ENCODE results near the gene RFX3. TPM values are rescaled to one million over a fixed set of nuclear protein-coding genes. Genes with fewer than 3 reads are reported as not detected.

RFX3 gene
- total RNA-seq, 2 donors from 2014 or later: 10.9 to 15.5 TPM

DNA sequence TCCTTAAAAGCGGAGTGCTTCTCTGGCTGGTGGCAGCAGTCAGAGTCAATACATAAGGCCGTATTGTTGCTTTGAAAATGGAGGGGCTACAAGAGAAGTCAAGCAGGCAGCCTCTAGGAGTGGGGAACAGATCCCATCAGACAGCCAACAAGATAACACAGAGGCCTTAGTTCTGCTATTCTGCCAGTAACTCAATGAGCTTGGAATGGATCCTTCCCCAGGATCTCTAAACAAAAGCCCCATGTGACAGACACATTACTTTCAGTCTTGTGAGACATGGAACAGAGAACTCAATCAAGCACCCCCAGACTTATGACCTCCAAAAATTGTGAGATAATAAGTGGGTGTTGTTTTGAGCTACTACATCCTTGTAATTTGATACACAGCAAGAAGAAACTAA, 158.6 kb downstream of the RFX3 start:
- Histone ChIP-seq H3K36me3 (no peaks in the 10 kb centered on the region), H3K27me3 (replicated peaks; ENCODE audit: insufficient read depth) (no peaks in the 10 kb centered on the region), H3K9me3 (no peaks in the 10 kb centered on the region), H3K4me3 (no peak overlapping the region), H3K4me1 (replicated peaks) (no peaks in the 10 kb centered on the region), H3K27ac (no peak overlapping the region)
- intact Hi-C loops (cut with DNase I): no loop called here
- WGBS: 97% methylated on average over 2 of the region's 2 CpGs
- TF ChIP-seq POLR2A (IDR thresholded peaks at IDR 0.05) (no peak), POLR2AphosphoS5 (IDR thresholded peaks at IDR 0.05) (no peak)
- TF ChIP-seq, protein P1, sequence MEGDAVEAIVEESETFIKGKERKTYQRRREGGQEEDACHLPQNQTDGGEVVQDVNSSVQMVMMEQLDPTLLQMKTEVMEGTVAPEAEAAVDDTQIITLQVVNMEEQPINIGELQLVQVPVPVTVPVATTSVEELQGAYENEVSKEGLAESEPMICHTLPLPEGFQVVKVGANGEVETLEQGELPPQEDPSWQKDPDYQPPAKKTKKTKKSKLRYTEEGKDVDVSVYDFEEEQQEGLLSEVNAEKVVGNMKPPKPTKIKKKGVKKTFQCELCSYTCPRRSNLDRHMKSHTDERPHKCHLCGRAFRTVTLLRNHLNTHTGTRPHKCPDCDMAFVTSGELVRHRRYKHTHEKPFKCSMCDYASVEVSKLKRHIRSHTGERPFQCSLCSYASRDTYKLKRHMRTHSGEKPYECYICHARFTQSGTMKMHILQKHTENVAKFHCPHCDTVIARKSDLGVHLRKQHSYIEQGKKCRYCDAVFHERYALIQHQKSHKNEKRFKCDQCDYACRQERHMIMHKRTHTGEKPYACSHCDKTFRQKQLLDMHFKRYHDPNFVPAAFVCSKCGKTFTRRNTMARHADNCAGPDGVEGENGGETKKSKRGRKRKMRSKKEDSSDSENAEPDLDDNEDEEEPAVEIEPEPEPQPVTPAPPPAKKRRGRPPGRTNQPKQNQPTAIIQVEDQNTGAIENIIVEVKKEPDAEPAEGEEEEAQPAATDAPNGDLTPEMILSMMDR (IDR thresholded peaks at IDR 0.05): no peak
- DNase-seq (ENCODE audit: low spot score): no peak

DNA sequence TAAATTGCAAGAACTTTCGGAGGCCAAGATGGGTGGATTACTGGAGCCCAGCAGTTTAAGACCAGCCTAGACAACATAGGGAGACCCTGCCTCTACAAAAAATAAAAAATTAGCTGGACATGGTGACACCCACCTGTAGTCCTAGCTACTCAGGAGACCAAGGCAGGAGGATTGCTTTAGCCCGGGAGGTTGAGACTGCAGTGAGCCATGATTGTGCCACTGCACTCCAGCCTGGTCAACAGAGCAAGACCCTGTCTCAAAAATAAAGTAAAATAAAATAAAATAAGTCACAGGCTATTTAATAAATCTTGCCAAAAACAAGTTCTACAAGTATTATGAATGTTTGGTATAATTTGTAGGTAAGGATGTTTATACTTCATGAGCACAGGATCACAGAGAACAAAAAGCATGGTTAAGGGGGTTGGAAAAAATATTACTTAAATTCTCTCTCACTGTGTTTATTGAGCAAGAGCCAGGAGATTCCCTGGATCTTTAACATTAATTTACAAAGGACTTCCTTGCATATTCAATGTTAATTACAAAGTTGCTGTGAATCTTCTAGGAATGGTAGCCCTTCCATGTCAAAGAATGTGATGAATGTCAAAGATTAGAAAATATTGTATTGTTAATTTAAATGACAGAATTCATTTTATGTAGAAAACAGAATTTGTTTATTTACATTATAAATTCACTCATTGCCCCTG, 164.0 kb downstream of the RFX3 start:
- H3K4me1 ChIP-seq (replicated peaks): no peaks in the 10 kb centered on the region
- no peaks in the 10 kb centered on the region for H3K36me3 ChIP-seq
- H3K27ac ChIP-seq: no peak overlapping the region
- no peaks in the 10 kb centered on the region for H3K27me3 ChIP-seq (replicated peaks; ENCODE audit: insufficient read depth)
- TF ChIP-seq POLR2A (IDR thresholded peaks at IDR 0.05): no peak
- no peak for TF ChIP-seq POLR2AphosphoS5 (IDR thresholded peaks at IDR 0.05)
- TF ChIP-seq, protein P1 (IDR thresholded peaks at IDR 0.05): no peak
- no peaks in the 10 kb centered on the region for H3K9me3 ChIP-seq
- intact Hi-C loops (cut with DNase I): no loop called here
- no peak overlapping the region for H3K4me3 ChIP-seq
- WGBS: 95% methylated on average over 2 of the region's 2 CpGs
- DNase-seq (ENCODE audit: low spot score): no peak

DNA sequence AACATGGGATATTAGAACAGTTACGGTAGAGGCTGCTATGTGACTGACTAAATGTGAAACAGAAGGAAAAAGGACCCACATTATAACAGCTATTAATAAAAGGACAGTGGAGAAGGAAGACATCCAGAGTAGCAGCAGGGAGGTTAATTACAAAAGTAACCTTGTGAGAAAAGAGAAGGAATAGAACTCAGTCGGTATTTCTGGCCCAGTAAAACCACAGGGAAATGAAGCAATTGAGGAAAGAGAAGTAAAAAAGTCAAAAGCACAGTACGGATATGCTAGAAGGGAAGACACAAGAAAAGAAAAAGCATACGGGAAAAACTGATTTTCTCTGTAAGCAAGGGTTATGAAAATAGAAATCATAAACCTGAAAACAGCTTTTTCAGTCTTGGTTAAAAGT, 164.7 kb downstream of the RFX3 start:
- TF ChIP-seq POLR2AphosphoS5 (IDR thresholded peaks at IDR 0.05): no peak
- TF ChIP-seq, protein P1 (IDR thresholded peaks at IDR 0.05): no peak
- TF ChIP-seq POLR2A (IDR thresholded peaks at IDR 0.05): no peak
- DNase-seq (ENCODE audit: low spot score): no peak
- Histone ChIP-seq H3K4me3 (no peak overlapping the region), H3K27me3 (replicated peaks; ENCODE audit: insufficient read depth) (no peaks in the 10 kb centered on the region), H3K4me1 (replicated peaks) (no peaks in the 10 kb centered on the region), H3K27ac (no peak overlapping the region), H3K9me3 (no peaks in the 10 kb centered on the region), H3K36me3 (no peaks in the 10 kb centered on the region)
- intact Hi-C loops (cut with DNase I): no loop called here
- 78% methylated on average over 4 of the region's 4 CpGs for WGBS

DNA sequence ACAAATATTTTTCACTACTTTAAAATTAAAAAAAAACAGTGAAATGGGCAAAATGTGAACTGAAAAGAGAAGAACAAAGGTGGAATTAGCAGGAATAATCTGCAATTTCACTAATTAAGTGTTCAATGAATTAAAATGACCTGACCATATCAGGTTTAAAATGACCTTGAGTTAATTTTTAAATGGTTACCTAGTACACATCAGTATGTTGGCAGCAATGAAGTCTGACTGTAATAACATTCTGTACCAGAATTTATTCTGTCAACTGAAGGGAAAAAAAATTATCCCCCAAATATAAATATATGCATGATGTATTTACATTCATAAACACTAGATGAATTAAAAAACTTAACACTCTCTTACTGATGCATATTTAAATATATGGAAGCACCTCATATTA, 165.6 kb downstream of the RFX3 start:
- Histone ChIP-seq H3K4me3 (no peak overlapping the region), H3K4me1 (replicated peaks) (no peaks in the 10 kb centered on the region), H3K27me3 (replicated peaks; ENCODE audit: insufficient read depth) (no peaks in the 10 kb centered on the region), H3K27ac (no peak overlapping the region), H3K9me3 (no peaks in the 10 kb centered on the region), H3K36me3 (no peaks in the 10 kb centered on the region)
- TF ChIP-seq POLR2AphosphoS5 (IDR thresholded peaks at IDR 0.05) (no peak), POLR2A (IDR thresholded peaks at IDR 0.05) (no peak)
- TF ChIP-seq, protein P1 (IDR thresholded peaks at IDR 0.05): no peak
- DNase-seq (ENCODE audit: low spot score): no peak
- intact Hi-C loops (cut with DNase I): no loop called here

DNA sequence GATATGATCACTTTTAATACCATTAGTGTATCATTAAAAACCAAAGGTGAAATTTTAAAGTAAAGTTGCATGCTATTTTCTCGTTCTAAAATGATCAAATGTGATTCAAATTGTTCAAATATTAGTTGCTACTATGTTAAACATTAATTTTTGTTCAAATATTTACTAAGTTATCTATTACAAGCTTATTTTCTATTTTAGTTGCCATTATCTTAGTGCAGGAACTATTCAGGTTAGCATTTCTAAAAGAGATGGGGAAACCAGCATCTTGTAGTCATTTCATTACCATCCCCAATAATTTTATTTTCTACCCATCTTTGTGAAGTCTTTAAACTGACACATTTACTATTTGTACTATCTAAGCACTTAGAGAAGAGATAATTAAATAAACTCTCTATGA, 166.0 kb downstream of the RFX3 start:
- Histone ChIP-seq H3K4me1 (replicated peaks) (no peaks in the 10 kb centered on the region), H3K4me3 (no peak overlapping the region), H3K27me3 (replicated peaks; ENCODE audit: insufficient read depth) (no peaks in the 10 kb centered on the region), H3K36me3 (no peaks in the 10 kb centered on the region), H3K9me3 (no peaks in the 10 kb centered on the region), H3K27ac (no peak overlapping the region)
- 80% methylated on average over 1 of the region's 1 CpG for WGBS
- intact Hi-C loops (cut with DNase I): no loop called here
- TF ChIP-seq POLR2AphosphoS5 (IDR thresholded peaks at IDR 0.05): no peak
- DNase-seq (ENCODE audit: low spot score): no peak
